ENCODE measurements around the gene HEBP2.
"Not testable (repeated sequence)": the region's sequence is repeated elsewhere in the genome, so short reads cannot be mapped to it uniquely, and the experiment has no call there.

The HEBP2 gene, protein sequence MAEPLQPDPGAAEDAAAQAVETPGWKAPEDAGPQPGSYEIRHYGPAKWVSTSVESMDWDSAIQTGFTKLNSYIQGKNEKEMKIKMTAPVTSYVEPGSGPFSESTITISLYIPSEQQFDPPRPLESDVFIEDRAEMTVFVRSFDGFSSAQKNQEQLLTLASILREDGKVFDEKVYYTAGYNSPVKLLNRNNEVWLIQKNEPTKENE

DNA sequence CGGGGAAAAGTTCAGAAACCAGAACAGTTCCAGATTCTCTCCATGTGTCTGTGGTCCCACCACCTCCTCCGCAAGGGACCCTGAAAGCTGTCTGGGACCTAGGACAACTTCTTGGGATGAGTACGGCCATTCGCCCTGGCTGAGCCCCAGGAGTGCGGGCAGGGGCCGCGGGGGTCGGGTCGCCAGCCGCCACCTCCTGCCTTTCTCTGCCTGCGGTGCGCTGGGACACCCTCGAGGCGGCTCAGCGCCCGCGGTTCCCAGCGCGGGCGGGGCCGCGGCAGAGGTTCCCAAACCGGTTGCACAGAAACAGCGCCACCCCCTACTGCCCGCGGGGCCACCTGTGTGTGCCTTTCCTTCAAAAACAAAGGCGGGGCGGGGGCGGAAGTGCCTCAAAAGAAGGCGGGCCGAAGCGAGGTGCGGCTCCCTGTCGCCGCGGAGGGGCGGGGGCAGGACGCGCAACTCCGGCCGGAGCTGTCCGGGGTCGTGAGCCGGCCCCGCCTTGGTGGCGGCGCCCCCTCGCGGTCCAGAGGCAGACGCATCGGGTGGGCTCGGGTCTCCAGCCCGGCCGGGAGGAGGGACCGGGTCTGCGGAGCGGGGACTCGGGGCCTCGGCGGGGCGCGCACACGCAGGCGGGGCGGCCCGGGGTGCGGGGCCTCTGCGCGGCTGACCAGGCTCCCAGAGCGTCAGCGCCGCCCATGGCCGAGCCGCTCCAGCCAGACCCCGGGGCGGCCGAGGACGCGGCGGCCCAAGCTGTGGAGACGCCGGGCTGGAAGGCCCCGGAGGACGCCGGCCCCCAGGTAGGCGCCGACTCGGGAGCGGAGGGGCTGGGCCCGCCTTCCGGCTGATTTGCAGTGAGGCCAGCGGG is at the start of gene HEBP2:
Gene HEBP2, plus strand, starts transcription at position 423 of the 865 bp plus-strand sequence. Its CDS starts 273 bp downstream, at position 696.
- peak; percentile 90 for DNase-seq (ENCODE audit: low spot score)

DNA sequence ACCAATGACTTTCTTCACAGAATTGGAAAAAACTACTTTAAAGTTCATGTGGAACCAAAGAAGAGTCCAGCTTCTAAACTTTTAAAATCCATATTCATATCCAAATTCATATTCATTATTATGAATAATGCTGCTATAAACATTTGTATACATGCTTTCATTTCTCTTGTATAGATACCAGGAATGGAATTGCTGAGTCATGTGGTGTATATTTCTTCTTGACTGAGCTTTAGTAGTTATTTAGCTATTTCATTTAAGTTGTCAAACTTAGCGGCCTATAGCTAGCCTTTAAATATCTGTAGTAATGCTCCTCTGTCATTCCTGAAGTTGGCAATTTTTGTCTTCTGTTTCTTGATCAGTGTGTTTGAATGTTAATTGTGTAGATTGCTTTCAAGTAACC is 46.1 kb upstream of the HEBP2 start:
- DNase-seq (ENCODE audit: low spot score): no peak

DNA sequence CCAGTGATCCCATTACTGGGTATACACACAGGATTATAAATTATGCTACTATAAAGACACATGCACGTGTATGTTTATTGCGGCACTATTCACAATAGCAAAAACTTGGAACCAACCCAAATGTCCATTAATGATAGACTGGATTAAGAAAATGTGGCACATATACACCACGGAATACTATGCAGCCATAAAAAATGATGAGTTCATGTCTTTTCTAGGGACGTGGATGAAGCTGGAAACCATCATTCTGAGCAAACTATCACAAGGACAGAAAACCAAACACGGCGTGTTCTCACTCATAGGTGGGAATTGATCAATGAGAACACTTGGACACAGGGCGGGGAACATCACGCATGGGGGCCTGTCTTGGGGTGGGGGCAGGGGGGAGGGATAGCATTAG is 35.3 kb upstream of the HEBP2 start:
- not testable (repeated sequence) for DNase-seq (ENCODE audit: low spot score)

DNA sequence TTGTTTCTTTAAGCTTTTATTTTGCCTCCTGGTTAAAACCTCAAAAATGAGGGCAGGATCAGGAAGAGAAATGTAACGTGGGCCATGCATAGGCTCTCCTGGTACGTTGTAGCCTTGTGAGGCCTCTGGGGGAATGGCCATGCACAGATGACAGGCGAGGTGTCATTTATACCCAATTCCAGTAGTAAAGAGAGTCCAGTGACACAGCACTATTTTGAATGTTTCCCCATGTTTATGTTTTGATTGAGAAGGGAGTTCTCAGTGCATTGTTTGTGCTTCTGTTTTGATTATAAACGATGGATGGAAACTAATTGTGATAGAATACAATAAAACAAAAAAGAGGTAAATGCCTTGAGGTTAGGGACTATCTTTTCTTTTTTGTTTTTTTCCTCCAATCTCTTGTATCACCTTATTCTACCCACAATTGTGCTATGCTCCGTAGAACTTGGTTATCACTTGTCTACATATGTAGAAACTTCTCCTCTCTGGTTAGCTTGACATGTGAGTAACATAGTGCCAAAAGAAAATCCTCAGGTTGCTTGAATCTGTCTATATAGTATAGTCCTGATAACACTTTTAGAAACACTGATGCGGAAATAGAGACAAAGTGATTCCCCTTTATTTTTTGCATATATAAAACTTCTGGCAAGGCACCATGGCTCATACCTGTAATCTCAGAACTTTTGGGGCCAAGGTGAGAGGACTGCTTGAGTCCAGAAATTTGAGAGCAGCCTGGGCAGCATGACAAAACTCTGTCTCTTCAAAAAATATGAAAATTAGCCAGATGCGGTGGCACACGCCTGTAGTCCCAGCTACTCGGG is 33.2 kb upstream of the HEBP2 start:
- no peak for DNase-seq (ENCODE audit: low spot score)

DNA sequence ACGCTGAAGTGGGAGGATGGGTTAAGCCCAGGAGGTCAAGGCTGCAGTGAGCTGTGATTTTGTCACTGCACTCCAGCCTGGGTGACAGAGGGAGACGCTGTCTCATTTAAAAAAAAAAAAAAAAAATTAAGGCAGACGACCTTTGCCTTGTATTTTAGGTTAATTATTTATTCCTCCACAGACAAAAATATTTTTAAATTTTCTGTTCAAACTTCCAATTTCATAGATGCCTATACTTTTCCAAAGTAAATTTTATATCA is 32.6 kb upstream of the HEBP2 start:
- DNase-seq (ENCODE audit: low spot score): no peak

DNA sequence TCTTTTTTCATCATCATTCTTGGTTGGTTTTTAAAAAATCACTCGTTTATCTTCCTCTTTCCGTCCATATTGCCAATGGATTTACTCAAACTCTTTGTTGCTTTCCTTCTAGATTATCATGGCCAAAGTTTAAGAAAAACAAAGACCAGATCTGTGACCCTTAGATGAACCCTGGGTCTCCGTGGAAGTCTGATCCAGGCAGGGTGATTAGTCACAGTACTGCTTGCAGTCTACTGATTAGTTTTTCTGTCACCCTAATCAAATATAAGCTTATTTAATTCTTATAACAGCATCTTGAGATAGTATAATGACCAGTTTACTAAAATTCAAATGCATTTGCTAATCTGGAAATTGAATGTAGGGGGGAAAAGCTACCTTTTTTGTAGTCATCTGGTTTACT is 32.3 kb upstream of the HEBP2 start:
- DNase-seq (ENCODE audit: low spot score): no peak

DNA sequence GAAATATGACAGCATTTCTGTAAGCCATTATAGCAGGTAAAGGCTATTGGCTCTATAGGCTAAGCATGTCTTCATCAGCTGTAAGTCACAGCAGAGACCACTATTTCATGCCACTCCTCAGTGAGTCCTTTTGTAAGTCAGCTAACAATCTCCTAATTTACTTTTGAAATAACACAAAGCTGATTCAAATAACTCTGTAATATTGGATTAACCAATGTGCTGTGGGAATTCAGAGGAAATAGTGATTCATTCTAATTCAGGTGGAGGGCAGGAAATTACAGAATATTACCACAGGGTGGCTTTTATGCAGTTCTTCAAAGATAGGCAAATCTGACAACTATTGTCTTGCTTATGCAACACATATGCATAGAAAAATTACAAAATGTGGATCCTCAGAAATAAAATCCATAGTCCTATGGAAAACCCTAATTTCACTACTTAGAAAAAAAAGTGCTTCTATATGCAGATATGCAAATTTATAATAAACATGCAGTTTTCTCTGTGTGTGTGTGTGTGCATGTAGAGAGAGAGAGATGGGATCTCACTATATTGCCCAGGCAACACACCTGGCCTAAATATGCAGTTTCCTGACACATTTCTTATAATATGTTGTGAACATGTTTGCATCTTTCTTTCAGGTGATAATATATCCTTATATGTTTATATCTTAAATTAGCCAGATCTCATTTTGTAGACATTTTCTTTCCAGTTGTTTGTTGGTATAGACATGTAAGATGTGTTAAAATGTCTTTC is 31.1 kb upstream of the HEBP2 start:
- DNase-seq (ENCODE audit: low spot score): no peak

DNA sequence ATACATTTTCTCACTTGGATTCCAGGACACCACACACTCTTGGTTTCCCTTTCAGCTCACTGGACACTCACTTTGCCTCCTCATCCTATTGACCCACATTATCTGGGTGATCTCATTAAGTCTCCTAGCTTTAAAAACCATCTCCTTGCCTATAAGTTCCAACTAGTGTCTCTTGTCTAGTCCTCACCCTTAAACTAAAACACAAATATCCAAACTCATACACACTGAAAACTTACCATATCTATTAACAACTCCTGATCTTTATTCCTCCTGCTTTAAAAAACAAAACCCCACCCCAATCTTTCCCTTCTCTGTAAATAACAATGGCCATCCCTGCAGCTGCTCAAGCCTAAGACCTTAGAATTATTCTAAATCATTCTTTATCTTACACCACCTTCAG is 29.8 kb upstream of the HEBP2 start:
- DNase-seq (ENCODE audit: low spot score): no peak

DNA sequence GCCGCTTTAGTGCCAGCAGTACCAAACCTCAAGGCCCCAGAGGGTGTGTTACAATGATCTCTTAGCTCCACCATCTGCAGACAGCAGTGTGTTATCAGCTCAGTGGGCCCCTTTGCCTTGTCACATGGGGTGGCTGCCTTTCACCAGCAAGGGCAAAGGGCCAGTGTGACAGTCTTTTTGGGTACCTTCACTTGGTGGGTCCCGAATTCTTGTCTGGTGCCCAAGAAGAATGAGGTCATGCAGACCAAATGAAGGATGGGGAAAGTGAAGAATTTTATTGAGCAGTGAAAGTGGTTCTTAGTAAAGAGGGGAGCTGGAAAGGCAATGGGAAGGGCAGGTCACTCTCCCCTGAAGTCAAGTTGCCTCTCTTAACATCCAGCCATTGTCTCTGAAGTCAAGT is 29.2 kb upstream of the HEBP2 start:
- DNase-seq (ENCODE audit: low spot score): no peak

DNA sequence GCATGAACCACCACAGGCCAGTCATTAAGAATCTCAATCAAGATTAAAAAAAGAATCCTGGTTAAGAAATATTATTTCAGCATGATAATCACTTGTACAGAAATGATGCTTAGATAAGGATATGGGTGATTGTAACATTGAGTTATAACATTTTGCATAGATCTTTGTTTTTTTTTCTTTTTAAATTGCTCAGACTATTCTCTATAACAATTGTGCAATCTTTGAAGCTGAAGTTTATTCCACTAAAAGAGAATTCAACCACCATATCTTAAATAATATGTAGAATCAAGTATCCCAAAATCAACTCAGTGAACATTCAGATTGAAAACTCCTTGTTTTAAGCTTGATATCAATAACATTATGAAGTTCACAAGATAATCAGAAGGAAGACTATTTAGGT is 27.0 kb upstream of the HEBP2 start:
- no peak for DNase-seq (ENCODE audit: low spot score)

DNA sequence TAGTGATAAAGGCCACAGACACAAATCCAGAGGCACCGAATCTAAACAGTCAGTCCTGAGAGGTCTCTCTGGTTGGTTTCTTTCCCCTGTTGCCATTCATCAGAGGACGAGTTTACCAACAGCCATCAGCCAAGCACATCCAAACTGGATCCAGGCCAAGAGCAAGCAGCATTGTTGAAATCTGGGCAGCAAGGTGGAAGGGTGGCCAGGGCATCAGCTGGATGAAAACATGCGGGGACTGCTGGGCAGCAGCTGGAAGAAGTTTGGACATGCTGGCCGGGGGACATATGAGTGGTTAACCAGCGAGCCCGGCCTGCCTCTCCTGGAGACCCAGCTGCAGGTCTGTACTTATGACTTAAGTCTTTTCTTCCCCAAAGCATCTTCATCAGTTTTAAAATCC is 26.2 kb upstream of the HEBP2 start, which contains the start of gene SMIM28:
Gene SMIM28, plus strand, starts transcription at position 62 of the 400 bp plus-strand sequence. Its CDS starts 168 bp downstream, at position 230.
- no peak for DNase-seq (ENCODE audit: low spot score)

DNA sequence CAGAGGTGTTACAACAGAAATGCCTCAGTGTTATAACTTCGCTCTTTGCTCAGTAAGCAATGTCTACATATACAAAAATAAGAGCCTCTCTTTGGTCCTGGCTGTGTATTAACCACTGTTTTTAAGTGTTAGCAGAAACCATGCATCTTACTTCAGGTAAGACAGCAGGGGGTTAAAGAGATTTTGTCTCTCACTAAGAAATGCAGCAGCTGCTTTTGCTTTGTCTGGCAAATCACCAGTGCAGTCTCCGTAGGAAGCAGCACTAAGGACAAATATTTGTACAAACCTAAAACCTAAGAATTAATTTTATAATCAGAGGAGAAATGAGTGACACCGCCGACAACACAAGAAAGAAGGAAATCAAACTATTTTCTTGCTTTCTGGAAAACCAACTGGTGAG is 25.6 kb upstream of the HEBP2 start:
- no peak for DNase-seq (ENCODE audit: low spot score)

DNA sequence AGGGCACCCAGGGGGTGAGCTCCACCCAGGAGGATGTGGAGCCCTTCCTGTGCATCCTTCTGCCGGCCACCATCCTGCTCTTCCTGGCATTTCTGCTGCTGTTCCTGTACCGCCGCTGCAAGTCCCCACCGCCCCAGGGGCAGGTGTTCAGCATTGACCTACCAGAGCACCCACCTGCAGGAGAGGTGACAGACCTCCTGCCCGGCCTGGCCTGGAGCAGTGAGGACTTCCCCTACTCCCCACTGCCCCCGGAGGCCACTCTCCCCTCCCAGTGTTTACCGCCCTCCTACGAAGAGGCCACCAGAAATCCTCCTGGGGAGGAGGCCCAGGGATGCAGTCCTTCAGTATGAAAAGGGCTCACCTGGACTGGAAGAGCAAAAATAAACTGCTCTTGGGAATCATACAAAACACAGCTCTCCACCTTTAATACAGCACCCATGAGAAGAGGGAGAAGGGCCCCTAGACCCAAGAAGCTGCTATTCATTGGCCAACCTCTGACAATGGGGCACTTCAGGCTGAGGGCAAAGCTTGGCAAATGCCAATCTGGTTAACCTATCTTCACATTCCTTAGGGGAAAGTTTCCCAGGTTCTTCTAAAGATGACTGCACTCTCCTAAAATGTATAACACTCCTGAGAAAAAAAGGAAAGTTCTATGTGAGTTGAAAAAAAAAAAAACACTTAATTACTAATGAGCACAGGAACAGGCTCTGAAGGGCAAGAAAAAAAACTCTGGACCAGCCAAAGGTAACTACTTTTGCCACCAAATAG is 21.3 kb upstream of the HEBP2 start:
- no peak for DNase-seq (ENCODE audit: low spot score)

DNA sequence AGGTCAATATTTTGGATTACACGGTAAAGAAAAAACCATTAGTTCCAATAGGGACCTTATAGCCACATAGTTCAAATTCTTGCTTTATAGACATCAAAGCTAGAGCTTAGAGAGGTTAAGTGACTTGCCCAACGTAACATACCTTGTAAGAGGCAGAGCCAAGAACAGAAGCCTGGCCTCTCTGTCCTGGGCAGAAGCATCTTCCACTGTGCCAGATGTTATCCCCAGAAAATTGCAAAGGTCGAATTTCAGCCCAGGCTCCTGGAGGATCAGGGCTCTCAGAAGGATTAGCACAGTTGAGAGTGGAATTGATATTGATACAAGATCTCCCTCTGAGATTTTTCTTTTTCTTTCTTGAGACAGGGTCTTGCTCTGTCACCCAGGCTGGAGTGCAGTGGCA is 20.2 kb upstream of the HEBP2 start:
- DNase-seq (ENCODE audit: low spot score): no peak

DNA sequence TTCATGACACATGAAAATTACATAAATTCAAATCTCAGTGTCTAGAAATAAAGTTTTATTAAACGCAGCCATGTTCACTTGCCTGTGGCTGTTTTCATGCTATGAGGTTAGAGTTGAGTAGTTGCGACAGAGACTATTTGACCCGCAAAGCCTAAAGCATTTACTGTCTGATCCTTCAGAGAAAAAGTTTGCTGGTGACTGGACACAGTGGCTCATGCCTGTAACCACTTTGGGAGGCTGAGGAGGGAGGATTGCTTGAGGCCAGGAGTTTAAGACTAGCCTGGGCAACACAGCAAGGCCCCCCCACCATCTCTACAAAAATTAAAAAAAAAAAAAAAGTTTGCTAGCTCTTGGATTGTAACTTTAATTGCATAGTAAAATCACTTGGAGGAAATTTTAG is 17.1 kb upstream of the HEBP2 start:
- no peak for DNase-seq (ENCODE audit: low spot score)

DNA sequence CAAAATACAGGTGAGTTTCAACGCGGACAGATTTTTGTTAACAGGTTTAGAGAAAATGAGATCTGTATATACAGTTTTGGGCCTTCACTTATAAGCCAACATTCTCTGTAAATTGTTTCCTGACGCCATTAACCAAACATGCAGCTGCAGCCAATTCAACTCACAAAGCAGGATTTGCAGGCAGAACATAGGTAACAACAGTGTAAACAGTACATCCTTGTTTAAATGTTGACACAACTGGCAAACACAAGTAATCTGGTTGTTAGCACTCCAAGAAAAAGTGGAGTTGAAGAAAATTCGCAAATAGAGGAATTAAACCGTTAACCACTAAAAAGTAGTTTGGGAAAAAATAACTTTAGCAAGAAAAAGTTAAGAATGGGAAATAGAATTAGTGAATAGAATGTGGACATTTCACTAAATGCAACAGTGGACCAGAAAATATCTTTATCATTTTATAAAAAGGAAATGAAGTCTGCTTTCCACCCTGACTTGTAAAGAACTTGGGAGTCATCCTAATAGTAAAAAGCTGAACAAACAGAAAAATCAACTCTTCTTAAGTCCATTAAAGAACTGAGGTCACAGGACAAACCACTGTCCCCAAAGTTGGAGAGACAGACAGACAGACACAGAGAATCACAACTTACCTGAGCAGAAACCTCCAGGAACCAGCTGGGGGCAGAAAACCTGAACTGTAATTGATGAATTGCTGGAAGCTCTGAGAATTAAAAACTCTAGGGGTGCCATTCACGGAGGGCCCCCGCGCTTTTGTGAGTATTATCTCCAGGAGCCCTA is 16.2 kb upstream of the HEBP2 start:
- no peak for DNase-seq (ENCODE audit: low spot score)

DNA sequence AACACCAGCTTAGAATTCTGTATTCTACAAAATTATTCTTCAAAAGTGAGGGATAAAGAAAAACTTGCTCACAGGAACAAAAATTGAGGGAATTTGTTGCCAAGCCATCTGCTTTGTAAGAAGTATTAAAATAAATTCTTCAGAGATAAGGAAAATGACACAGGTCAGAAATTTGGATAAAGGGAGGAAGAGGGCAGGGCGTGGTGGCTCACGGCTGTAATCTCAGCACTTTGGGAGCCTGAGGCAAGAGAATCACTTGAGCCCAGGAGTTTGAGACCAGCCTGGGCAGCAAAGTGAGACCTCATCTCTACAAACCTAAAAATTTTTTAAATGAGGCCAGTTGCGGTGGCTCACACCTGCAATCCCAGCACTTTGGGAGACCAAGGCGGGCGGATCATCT is 14.5 kb upstream of the HEBP2 start:
- no peak for DNase-seq (ENCODE audit: low spot score)

DNA sequence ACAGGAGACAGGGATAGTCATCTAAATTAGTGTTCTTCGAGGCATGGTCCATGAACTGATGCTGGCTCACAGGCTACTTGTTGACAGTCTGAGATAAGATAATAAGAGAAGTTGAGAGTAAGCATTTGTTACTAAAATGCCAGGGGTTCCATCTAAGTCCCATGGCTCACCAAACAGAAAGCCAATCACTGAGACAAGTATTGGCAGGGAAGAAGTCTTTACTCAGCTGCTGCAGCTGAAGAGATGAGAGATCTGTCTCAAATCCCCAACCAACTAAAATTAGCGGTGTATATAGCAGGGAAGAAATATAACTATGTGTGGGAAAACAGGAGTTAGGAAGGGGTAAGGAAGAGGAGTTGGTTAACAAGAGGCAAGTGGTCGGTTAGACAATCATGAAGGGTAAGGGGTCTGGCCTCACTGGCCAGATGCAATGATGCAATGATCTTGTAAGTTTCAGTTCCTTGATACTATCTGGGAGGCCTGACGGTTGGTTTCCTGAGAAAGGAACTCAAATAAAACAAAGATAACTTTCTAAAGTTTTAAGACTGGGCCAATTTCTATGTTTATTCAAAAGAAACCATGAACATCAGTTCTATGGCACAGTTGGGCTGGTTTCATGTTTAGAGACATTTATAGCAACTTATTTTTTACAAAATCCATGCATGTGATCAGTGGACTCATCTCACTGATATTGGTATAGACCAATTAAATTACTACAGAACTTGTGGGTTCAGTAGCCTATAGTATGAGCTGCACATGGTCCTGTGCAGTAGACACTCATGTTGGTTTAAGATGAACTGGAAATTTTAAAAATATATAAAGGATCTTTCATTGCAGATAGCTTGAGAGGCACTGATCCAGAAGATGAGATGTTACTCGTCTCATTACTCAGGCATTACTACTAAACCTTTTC is 9.9 kb upstream of the HEBP2 start:
- no peak for DNase-seq (ENCODE audit: low spot score)

DNA sequence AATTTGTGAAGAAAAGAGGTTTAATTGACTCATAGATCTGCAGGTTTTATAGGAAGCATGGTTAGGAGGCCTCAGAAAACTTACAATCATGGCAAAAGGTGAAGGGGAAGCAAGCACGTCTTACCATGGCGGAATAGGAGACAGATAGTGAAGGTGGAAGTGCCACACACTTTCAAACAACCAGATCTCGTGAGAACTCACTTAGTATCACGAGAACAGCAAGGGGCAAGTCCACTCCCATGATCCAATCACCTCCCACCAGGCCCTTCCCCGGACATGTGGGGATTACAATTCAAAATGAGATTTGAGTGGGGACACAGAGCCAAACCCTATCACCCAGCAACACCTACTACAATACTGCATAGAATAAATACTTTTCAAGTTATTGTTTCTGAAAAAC is 7.3 kb upstream of the HEBP2 start:
- DNase-seq (ENCODE audit: low spot score): no peak

All from cerebellar cortex (tissue), 1 donor.